K562 (cell line): ENCODE measurements around the gene GALNT9. TPM values are rescaled to one million over a fixed set of nuclear protein-coding genes. Genes with fewer than 3 reads are reported as not detected.

Source experiments
- ATAC-seq: fragments of 200-7000 bp; cut with Tn5 transposase; 3 replicates; pipeline ENCODE4 v1.9.1; 2020; ENCODE audit warnings: moderate library complexity
- BruUV-seq: library from RNA; stranded (reverse); fragments of 400-500 nt; replicated peaks from 2 replicates; lab custom pipeline; 2021; lab: Mats Ljungman, UMichigan
- CTCF ChIA-PET: fragments of 300-600 bp; formaldehyde crosslinking; extraction: SDS; loops from one replicate; lab custom pipeline; 2021; ENCODE audit warnings: low intra/inter-chr PET ratio; lab: Yijun Ruan, JAX
- POLR2A ChIA-PET: fragments of 300-600, 350-650 bp; sonication (Branson Sonifier 250); formaldehyde crosslinking; extraction: SDS; loops from one replicate; lab custom pipeline; 2021; ENCODE audit warnings: antibody characterized with exemption, inconsistent platforms; lab: Yijun Ruan, JAX
- DNase-seq, 4 experiments: peaks; one replicate each; pipeline versions ENCODE4 v3.0.0 to v3.0.0-alpha.2; 2011 to 2018; ENCODE audit warnings: low spot score in 3 of 4, mixed read lengths in 3 of 4; ENCODE audit errors: extremely low read depth in 1 of 4
- FAIRE-seq: peaks from 2 replicates; lab custom pipeline; 2011; peaks lifted over from hg19 to GRCh38; lab: Jason Lieb, UNC
- H2AFZ ChIP-seq: 2 replicates; pipeline ENCODE4 v1.6.0; 2011; ENCODE audit warnings: low read depth, low read length, control low read depth, inconsistent platforms
- H3K27ac ChIP-seq: fragments of 200-600 bp; 3 replicates; pipeline ENCODE4 v1.8.0; 2011; ENCODE audit warnings: low read depth, mild to moderate bottlenecking, control low read depth, inconsistent platforms, low read length, moderate library complexity, mixed read lengths; ENCODE audit errors: extremely low read depth
- H3K27me3 ChIP-seq, 2 experiments: fragments of 300-600 bp in 1 of 2; 2 replicates in 1 of 2; 3 replicates in 1 of 2; pipeline versions ENCODE4 v1.6.0 to v1.8.0; 2011; ENCODE audit warnings: inconsistent platforms in 2 of 2, low read length in 2 of 2, mild to moderate bottlenecking in 1 of 2, mixed read lengths in 1 of 2, moderate library complexity in 1 of 2; ENCODE audit not compliant: control insufficient read depth in 2 of 2, insufficient read depth in 2 of 2
- H3K36me3 ChIP-seq: fragments of 300-600 bp; 3 replicates; pipeline ENCODE4 v1.8.0; 2011; ENCODE audit warnings: mild to moderate bottlenecking, low read length, inconsistent platforms; ENCODE audit not compliant: control insufficient read depth, insufficient read depth
- H3K4me1 ChIP-seq, 2 experiments: fragments of 200-600 bp in 1 of 2; replicated peaks in 1 of 2; 2 replicates in 1 of 2; 3 replicates in 1 of 2; pipeline versions ENCODE4 v1.5.1 to v1.8.0; 2011; ENCODE audit warnings: inconsistent platforms in 2 of 2, low read length in 2 of 2, mild to moderate bottlenecking in 1 of 2, mixed read lengths in 1 of 2, moderate library complexity in 1 of 2; ENCODE audit not compliant: control insufficient read depth in 2 of 2, insufficient read depth in 2 of 2
- H3K4me2 ChIP-seq: 2 replicates; pipeline ENCODE4 v1.6.1; 2011; ENCODE audit warnings: low read length, control low read depth, inconsistent platforms, mixed read lengths; ENCODE audit not compliant: insufficient read depth
- H3K4me3 ChIP-seq: fragments of 200-600 bp; sonication (generic), shearing (Covaris generic); 2 replicates; pipeline ENCODE4 v1.5.1; 2016; ENCODE audit warnings: control low read depth, inconsistent platforms
- H3K79me2 ChIP-seq: fragments of 200-600 bp; 3 replicates; pipeline ENCODE4 v1.8.0; 2011; ENCODE audit warnings: low read length, inconsistent platforms; ENCODE audit not compliant: control insufficient read depth, insufficient read depth
- H3K9ac ChIP-seq, 2 experiments: 2 replicates each; pipeline versions ENCODE4 v1.6.0 to v1.6.1; 2011; ENCODE audit warnings: low read depth in 2 of 2, low read length in 2 of 2, control low read depth in 1 of 2, inconsistent platforms in 1 of 2, mild to moderate bottlenecking in 1 of 2, mixed read lengths in 1 of 2; ENCODE audit not compliant: insufficient read depth in 1 of 2
- H3K9me1 ChIP-seq: one replicate; pipeline ENCODE4 v1.6.0; 2011; ENCODE audit warnings: inconsistent platforms, mild to moderate bottlenecking, low read length, moderate library complexity; ENCODE audit not compliant: control insufficient read depth, insufficient read depth
- H3K9me3 ChIP-seq: replicated peaks from 2 replicates; pipeline ENCODE4 v1.5.1; 2011; ENCODE audit warnings: low read depth, low read length, inconsistent platforms; ENCODE audit not compliant: control insufficient read depth, insufficient read depth
- H4K20me1 ChIP-seq: replicated peaks from 2 replicates; pipeline ENCODE4 v1.6.1; 2011; ENCODE audit warnings: low read length, inconsistent platforms, mixed read lengths; ENCODE audit not compliant: control insufficient read depth, insufficient read depth
- BCL6 ChIP-seq: fragments of 250-450 bp; sonication (Bioruptor Pico); IDR thresholded peaks from 2 replicates; pipeline ENCODE4 v1.4.0; 2020
- CLOCK ChIP-seq: fragments of 250-450 bp; sonication (Bioruptor Pico); IDR thresholded peaks from 2 replicates; pipeline ENCODE4 v1.4.0; 2020; ENCODE audit warnings: mild to moderate bottlenecking, moderate library complexity, borderline replicate concordance
- HLTF ChIP-seq: fragments of 450-650 bp; IDR thresholded peaks from 2 replicates; pipeline ENCODE4 v1.6.1; 2016
- HSF4 ChIP-seq: fragments of 250-450 bp; sonication (Bioruptor Pico); IDR thresholded peaks from 2 replicates; pipeline ENCODE4 v2.1.2; 2022; ENCODE audit warnings: mild to moderate bottlenecking, moderate library complexity, borderline replicate concordance
- KAT8 ChIP-seq: fragments of 450-650 bp; IDR thresholded peaks from 2 replicates; pipeline ENCODE4 v1.6.1; 2016; ENCODE audit warnings: low read depth, mild to moderate bottlenecking
- NCOA2 ChIP-seq, 2 experiments: fragments of 450-650 bp; IDR thresholded peaks; 2 replicates each; pipeline ENCODE4 v1.6.1; 2018; ENCODE audit warnings: mild to moderate bottlenecking in 2 of 2, moderate library complexity in 1 of 2; ENCODE audit not compliant: partially characterized antibody in 2 of 2
- PHB ChIP-seq: fragments of 250-450 bp; sonication (Bioruptor Pico); IDR thresholded peaks from 2 replicates; pipeline ENCODE4 v1.5.0; 2021
- RNF219 ChIP-seq: fragments of 250-450 bp; sonication (Bioruptor Pico); IDR thresholded peaks from 2 replicates; pipeline ENCODE4 v1.5.0; 2022; ENCODE audit warnings: mild to moderate bottlenecking
- TFAM ChIP-seq: fragments of 250-450 bp; sonication (Bioruptor Pico); conservative IDR thresholded peaks from 2 replicates; pipeline ENCODE4 v1.5.0; 2021; ENCODE audit warnings: mild to moderate bottlenecking, moderate library complexity
- TRIM25 ChIP-seq: fragments of 450-650 bp; IDR thresholded peaks from 2 replicates; pipeline ENCODE4 v1.7.0; 2016; ENCODE audit warnings: borderline replicate concordance
- UBTF ChIP-seq, 2 experiments: IDR thresholded peaks; 2 replicates each; pipeline ENCODE4 v1.6.1; 2012; ENCODE audit warnings: improper control_type of control experiment in 2 of 2, low read depth in 2 of 2, low read length in 2 of 2, borderline replicate concordance in 1 of 2
- ZFPM2 ChIP-seq: fragments of 250-450 bp; sonication (Bioruptor Pico); IDR thresholded peaks from 2 replicates; pipeline ENCODE4 v1.5.1; 2022; ENCODE audit warnings: mild to moderate bottlenecking
- ZNF311 ChIP-seq: fragments of 250-450 bp; sonication (Bioruptor Pico); IDR thresholded peaks from 2 replicates; pipeline ENCODE4 v1.4.0; 2020; ENCODE audit warnings: mild to moderate bottlenecking, moderate library complexity
- ZNF408 ChIP-seq: fragments of 250-450 bp; sonication (Bioruptor Pico); IDR thresholded peaks from 2 replicates; pipeline ENCODE4 v1.4.0; 2020; ENCODE audit warnings: low read depth, mild to moderate bottlenecking, moderate library complexity
- WGBS: fragments of 100-300 bp; shearing (Covaris generic); methylation state at CpG from one replicate; pipeline ENCODE4 v1.1.6; 2016; ENCODE audit warnings: low coverage, mixed read lengths; ENCODE audit not compliant: insufficient coverage; ENCODE audit errors: missing lambda C conversion rate; 5-methylcytosine and 5-hydroxymethylcytosine counted together
- in situ Hi-C: fragments of 300-500 bp; cut with MboI; formaldehyde crosslinking; loops from 4 replicates; pipeline ENCODE4 v1.15.0; 2018; ENCODE audit warnings: inconsistent platforms, mixed read lengths
- intact Hi-C: fragments of 100-400 bp; cut with micrococcal nuclease; formaldehyde crosslinking; loops from 2 replicates; pipeline ENCODE4 v1.14.2; 2022
- polyA plus RNA-seq, 8 experiments: library from polyadenylated mRNA; depleted of rRNA in 4 of 8; stranded (reverse) in 5 of 8; unstranded in 3 of 8; fragments of >200 nt; fragmentation: Nextera tagmentation in 2 of 8; fragmentation: Illumina TruSeq in 1 of 8; extraction: Ambion mirVana in 2 of 8; extraction: Trizol in 1 of 8; gene quantifications; 2 replicates each; pipeline versions ENCODE4 v1.2.1 to v1.2.3, GENCODE V29; 2011 to 2014; ENCODE audit warnings: inconsistent platforms in 1 of 8, missing spikeins in 1 of 8
- total RNA-seq, 7 experiments: library from RNA; depleted of rRNA in 6 of 7; stranded (reverse); fragments of >200 nt in 6 of 7; fragmentation: Illumina TruSeq in 2 of 7; extraction: Trizol in 2 of 7; gene quantifications; 2 replicates each; pipeline versions ENCODE4 v1.2.1 to v1.2.3, GENCODE V29; 2011 to 2021; ENCODE audit warnings: low replicate concordance in 1 of 7

The GALNT9 gene
- total and polyA plus RNA-seq, 9 of the 15 experiments (the other 6 are each of a cell fraction or from before 2014, with no cell fraction given) = not detected

GRCh38 chr12:132364348-132364902 is 35.0 kb upstream of the GALNT9 start:
- H3K4me2 ChIP-seq = no peak overlapping the region
- FAIRE-seq (no peak), DNase-seq (no peak), ATAC-seq (no peak)
- H3K79me2 ChIP-seq = no peaks in the 10 kb centered on the region
- peaks cover under 1 to 56% of the 10 kb centered on the region in 2 experiments; a peak in 4 of 5 replicates for H3K27me3 ChIP-seq
- 13% methylated on average over 7 of the region's 15 CpGs for WGBS
- no peaks in the 10 kb centered on the region for H3K9me1 ChIP-seq
- H4K20me1 ChIP-seq = no peaks in the 10 kb centered on the region
- peaks cover 0 to 3% of the 10 kb centered on the region in 2 experiments; a peak in 1 of 5 replicates for H3K4me1 ChIP-seq
- no peak overlapping the region for H3K27ac ChIP-seq
- H2AFZ ChIP-seq = no peak overlapping the region
- H3K36me3 ChIP-seq = no peaks in the 10 kb centered on the region
- no peaks in the 10 kb centered on the region for H3K9me3 ChIP-seq
- H3K9ac ChIP-seq = no peak overlapping the region
- BruUV-seq = no TSS peak
- intact Hi-C loops (no loop called here), in situ Hi-C loops (no loop called here)
- no peak overlapping the region for H3K4me3 ChIP-seq
- ChIA-PET CTCF (no interaction called here), POLR2A (no interaction called here)
- TF ChIP-seq NCOA2 (IDR thresholded peaks at IDR 0.05; ENCODE audit: partially characterized antibody in 2 of 2) (no peak), HLTF (no peak), RNF219 (CRISPR knock-in tag) (no peak), ZFPM2 (CRISPR knock-in tag) (no peak), KAT8 (no peak), ZNF408 (CRISPR knock-in tag) (no peak), UBTF (IDR thresholded peaks at IDR 0.05; ENCODE audit: borderline replicate concordance in 1 of 2, low read depth in 2 of 2, low read length in 2 of 2) (no peak), TFAM (CRISPR knock-in tag) (no peak), BCL6 (no peak), ZNF311 (no peak), HSF4 (CRISPR knock-in tag) (no peak), TRIM25 (no peak), PHB (CRISPR knock-in tag) (no peak), CLOCK (no peak)
